ENCODE data around the gene CCNF. TPM values are rescaled to one million over a fixed set of nuclear protein-coding genes. Genes with fewer than 3 reads are reported as not detected.
A peak's percentile ranks its signal among the peaks of the same experiment; 100 is the strongest.

The CCNF gene
- total RNA-seq, 1 experiment from 2014 or later: 35.8 TPM

DNA sequence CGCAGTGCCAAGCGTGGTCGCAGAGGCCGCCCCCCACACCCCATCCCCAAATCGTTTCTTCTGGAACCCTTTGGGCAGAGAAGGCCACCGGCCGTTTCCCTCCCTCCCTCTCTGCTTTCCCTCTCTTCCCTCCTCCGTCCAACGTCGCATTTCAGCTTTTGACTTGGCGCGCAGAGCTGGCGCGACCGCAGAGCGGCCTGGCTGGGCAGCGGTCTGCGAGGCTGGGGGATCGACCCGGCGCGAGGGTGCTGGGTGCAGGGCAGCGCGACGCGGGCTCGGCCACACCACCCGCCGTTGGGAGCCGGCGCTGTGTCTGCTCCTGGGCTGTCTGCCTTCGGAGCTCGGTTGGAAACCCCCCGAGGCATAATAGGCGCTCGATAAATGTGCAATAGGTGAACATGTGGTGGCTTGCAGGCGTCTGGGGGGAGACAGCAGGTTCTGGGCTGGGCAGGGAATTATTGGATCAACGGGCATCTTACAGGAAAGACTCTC, 39.0 kb downstream of the CCNF start:
- Histone ChIP-seq H3K4me3 (ENCODE audit: low read depth in 2 of 2, low read length in 2 of 2) (peak overlapping the region; percentile 42 to 59), H3K27ac (ENCODE audit: low read length) (peak overlapping the region; percentile 91), H3K27me3 (ENCODE audit: control insufficient read depth, insufficient read depth, low read length) (no peaks in the 10 kb centered on the region), H3K4me1 (ENCODE audit: control insufficient read depth, insufficient read depth, low read length) (peaks cover 49% of the 10 kb centered on the region), H3K9me3 (ENCODE audit: control insufficient read depth, insufficient read depth, low read depth, low read length) (no peaks in the 10 kb centered on the region), H3K36me3 (ENCODE audit: control insufficient read depth, insufficient read depth, low read length) (no peaks in the 10 kb centered on the region)
- ATAC-seq (peak; percentile 24), DNase-seq (ENCODE audit: low read depth, low spot score) (no peak)
- in situ Hi-C loops (cut with HindIII; ENCODE audit: low pct_unique_long_range_greater_than_20kb, low sequenced_read_pairs): no loop called here
- TF ChIP-seq, protein P1, sequence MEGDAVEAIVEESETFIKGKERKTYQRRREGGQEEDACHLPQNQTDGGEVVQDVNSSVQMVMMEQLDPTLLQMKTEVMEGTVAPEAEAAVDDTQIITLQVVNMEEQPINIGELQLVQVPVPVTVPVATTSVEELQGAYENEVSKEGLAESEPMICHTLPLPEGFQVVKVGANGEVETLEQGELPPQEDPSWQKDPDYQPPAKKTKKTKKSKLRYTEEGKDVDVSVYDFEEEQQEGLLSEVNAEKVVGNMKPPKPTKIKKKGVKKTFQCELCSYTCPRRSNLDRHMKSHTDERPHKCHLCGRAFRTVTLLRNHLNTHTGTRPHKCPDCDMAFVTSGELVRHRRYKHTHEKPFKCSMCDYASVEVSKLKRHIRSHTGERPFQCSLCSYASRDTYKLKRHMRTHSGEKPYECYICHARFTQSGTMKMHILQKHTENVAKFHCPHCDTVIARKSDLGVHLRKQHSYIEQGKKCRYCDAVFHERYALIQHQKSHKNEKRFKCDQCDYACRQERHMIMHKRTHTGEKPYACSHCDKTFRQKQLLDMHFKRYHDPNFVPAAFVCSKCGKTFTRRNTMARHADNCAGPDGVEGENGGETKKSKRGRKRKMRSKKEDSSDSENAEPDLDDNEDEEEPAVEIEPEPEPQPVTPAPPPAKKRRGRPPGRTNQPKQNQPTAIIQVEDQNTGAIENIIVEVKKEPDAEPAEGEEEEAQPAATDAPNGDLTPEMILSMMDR (IDR thresholded peaks at IDR 0.05): no peak
- peak; percentile 64 for TF ChIP-seq POLR2AphosphoS5 (IDR thresholded peaks at IDR 0.05; ENCODE audit: low read depth, low read length)
- TF ChIP-seq SIN3A (IDR thresholded peaks at IDR 0.05; ENCODE audit: borderline replicate concordance, insufficient read depth, low read depth, low read length): 0 out of 2 replicates have a peak, but pooled peaks have one; percentile 25
- no peak for TF ChIP-seq REST (IDR thresholded peaks at IDR 0.05; ENCODE audit: insufficient read depth in 1 of 2, low read depth in 2 of 2, low read length in 1 of 2)
- no peak for TF ChIP-seq TCF7L2 (IDR thresholded peaks at IDR 0.05; ENCODE audit: low read depth, low read length)
- intact Hi-C loops (cut with micrococcal nuclease; ENCODE audit: unreplicated experiment): no loop called here
- no TSS peak for BruUV-seq (replicated peaks)
- CTCF ChIA-PET: interaction anchor here (0.7 kb wide), 1 partner anchor 217 kb away, joined by 4 read pairs; the partner anchor contains the start of gene ECI1
- POLR2A ChIA-PET: interaction anchor here (0.6 to 1.2 kb wide), 2 partner anchors 9 to 33 kb away, joined by 3 to 5 read pairs; no protein-coding TSS in a partner anchor

DNA sequence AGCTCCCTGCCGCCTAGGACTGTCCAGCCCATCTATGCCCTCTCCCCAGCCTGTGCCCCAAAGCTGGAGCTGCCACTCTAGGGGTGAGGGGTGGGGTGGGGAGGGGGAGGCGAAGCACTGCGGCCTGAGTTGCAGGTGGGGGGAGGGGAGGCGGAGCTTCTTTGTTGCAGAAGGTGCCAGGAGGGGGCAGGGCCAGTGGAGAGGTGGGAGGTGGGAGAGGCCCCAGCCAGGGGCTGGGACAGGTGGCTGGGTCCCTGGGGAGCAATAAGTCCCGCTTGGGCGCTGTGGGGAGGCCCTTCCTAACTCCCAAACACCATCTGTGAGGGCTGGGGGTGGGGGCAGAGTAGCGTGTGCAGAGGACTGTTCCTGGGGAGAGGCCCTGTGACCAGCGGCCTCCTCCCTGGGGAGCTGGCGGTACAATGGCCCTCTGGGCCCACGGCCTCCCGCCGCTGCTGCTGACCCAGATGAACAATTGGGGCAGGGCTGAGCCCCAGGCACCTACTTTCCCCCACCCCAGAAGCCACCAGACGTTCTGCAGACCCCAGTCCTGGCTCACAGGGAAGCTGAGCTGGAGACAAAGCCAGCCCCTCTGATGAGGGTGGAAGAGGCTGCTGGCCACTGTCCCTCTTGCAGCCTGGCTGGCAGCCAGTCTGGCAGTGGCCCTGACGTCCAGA, 39.6 kb downstream of the CCNF start:
- in situ Hi-C loops (cut with HindIII; ENCODE audit: low pct_unique_long_range_greater_than_20kb, low sequenced_read_pairs): no loop called here
- no peak for DNase-seq (ENCODE audit: low read depth, low spot score)
- no peaks in the 10 kb centered on the region for H3K27me3 ChIP-seq (ENCODE audit: control insufficient read depth, insufficient read depth, low read length)

More for the DNA sequence above, 39.6 kb downstream of the CCNF start:
- BruUV-seq (replicated peaks): no TSS peak
- Histone ChIP-seq H3K27ac (ENCODE audit: low read length) (peak overlapping the region; percentile 95), H3K4me3 (ENCODE audit: low read depth in 2 of 2, low read length in 2 of 2) (peak overlapping the region; percentile 42 to 59), H3K9me3 (ENCODE audit: control insufficient read depth, insufficient read depth, low read depth, low read length) (no peaks in the 10 kb centered on the region), H3K36me3 (ENCODE audit: control insufficient read depth, insufficient read depth, low read length) (no peaks in the 10 kb centered on the region), H3K4me1 (ENCODE audit: control insufficient read depth, insufficient read depth, low read length) (peaks cover 47% of the 10 kb centered on the region)
- intact Hi-C loops (cut with micrococcal nuclease; ENCODE audit: unreplicated experiment): no loop called here
- ATAC-seq: peak; percentile 44
- POLR2A ChIA-PET: interaction anchor here (0.6 to 1.2 kb wide), 2 partner anchors 8 to 33 kb away, joined by 3 to 5 read pairs; no protein-coding TSS in a partner anchor
- TF ChIP-seq, protein P1 (IDR thresholded peaks at IDR 0.05): no peak
- TF ChIP-seq SIN3A (IDR thresholded peaks at IDR 0.05; ENCODE audit: borderline replicate concordance, insufficient read depth, low read depth, low read length): peak; percentile 20; the same call in 1 of the 2 replicates
- no peak for TF ChIP-seq TCF7L2 (IDR thresholded peaks at IDR 0.05; ENCODE audit: low read depth, low read length)
- TF ChIP-seq POLR2AphosphoS5 (IDR thresholded peaks at IDR 0.05; ENCODE audit: low read depth, low read length): 0 out of 2 replicates have a peak, but pooled peaks have one; percentile 47
- CTCF ChIA-PET: interaction anchor here (0.6 to 0.7 kb wide), 2 partner anchors 51 to 217 kb away, joined by 4 read pairs; partner anchors contain the start of genes AMDHD2 and ECI1

Measured in Panc1 (cell line).